H1 (cell line): Measurements from ENCODE around the gene DYRK1A. TPM values are rescaled to one million over a fixed set of nuclear protein-coding genes. Genes with fewer than 3 reads are reported as not detected.

Source experiments
- CTCF ChIA-PET: fragments of 300-600 bp; sonication (Branson Sonifier 250); formaldehyde crosslinking; loops from one replicate; lab custom pipeline; 2021; ENCODE audit not compliant: partially characterized antibody; lab: Charles Lee
- POLR2A ChIA-PET: fragments of 300-600 bp; sonication (Branson Sonifier 250); formaldehyde crosslinking; loops from one replicate; lab custom pipeline; 2021; ENCODE audit warnings: inconsistent platforms; ENCODE audit not compliant: partially characterized antibody; lab: Charles Lee
- DNase-seq, 2 experiments: peaks; one replicate each; pipeline versions ENCODE4 v3.0.0 to v3.0.0-alpha.2; 2010 to 2022; ENCODE audit warnings: low spot score in 2 of 2, low read depth in 1 of 2, mixed read lengths in 1 of 2
- FAIRE-seq: peaks from 2 replicates; lab custom pipeline; 2011; peaks lifted over from hg19 to GRCh38; lab: Jason Lieb, UNC
- H2AFZ ChIP-seq: 2 replicates; pipeline ENCODE4 v1.8.1; 2012; ENCODE audit warnings: low read length, inconsistent platforms
- H2AK5ac ChIP-seq: 2 replicates; pipeline ENCODE4 v1.6.1; 2013; ENCODE audit warnings: low read depth, low read length
- H2BK120ac ChIP-seq: replicated peaks from 2 replicates; pipeline ENCODE3; 2013; ENCODE audit warnings: low read depth, low read length, inconsistent platforms
- H2BK12ac ChIP-seq: 2 replicates; pipeline ENCODE4 v1.6.1; 2013; ENCODE audit warnings: low read depth, low read length
- H2BK15ac ChIP-seq: 2 replicates; pipeline ENCODE4 v1.6.1; 2013; ENCODE audit warnings: low read length
- H2BK20ac ChIP-seq: 2 replicates; pipeline ENCODE4 v1.6.1; 2013; ENCODE audit warnings: low read length
- H2BK5ac ChIP-seq: 2 replicates; pipeline ENCODE4 v1.6.1; 2013; ENCODE audit warnings: low read depth, low read length
- H3K14ac ChIP-seq: 2 replicates; pipeline ENCODE4 v1.6.1; 2013; ENCODE audit warnings: inconsistent platforms; ENCODE audit not compliant: insufficient read length
- H3K18ac ChIP-seq: 2 replicates; pipeline ENCODE4 v1.6.1; 2013; ENCODE audit warnings: low read length; ENCODE audit errors: extremely low read depth
- H3K23ac ChIP-seq: 2 replicates; pipeline ENCODE4 v1.6.1; 2013; ENCODE audit warnings: inconsistent platforms; ENCODE audit not compliant: insufficient read length
- H3K23me2 ChIP-seq: 2 replicates; pipeline ENCODE4 v1.6.1; 2013; ENCODE audit warnings: low read depth, low read length
- H3K27ac ChIP-seq: 2 replicates; pipeline ENCODE4 v1.6.1; 2011; ENCODE audit warnings: low read depth, low read length, inconsistent platforms
- H3K27me3 ChIP-seq, 4 experiments: replicated peaks in 1 of 4; 1 replicate in 1 of 4; 2 replicates in 3 of 4; pipeline versions ENCODE4 v1.6.1 to v1.8.1; 2011 to 2013; ENCODE audit warnings: low read length in 3 of 4, mild to moderate bottlenecking in 3 of 4, inconsistent platforms in 2 of 4, mixed read lengths in 2 of 4, moderate library complexity in 1 of 4; ENCODE audit not compliant: control insufficient read depth in 3 of 4, insufficient read depth in 3 of 4; ENCODE audit errors: extremely low read depth in 1 of 4
- H3K36me3 ChIP-seq, 4 experiments: 2 replicates each; pipeline versions ENCODE4 v1.6.1 to v1.8.1; 2011 to 2013; ENCODE audit warnings: mild to moderate bottlenecking in 4 of 4, low read length in 3 of 4, moderate library complexity in 2 of 4, control low read depth in 1 of 4, inconsistent platforms in 1 of 4; ENCODE audit not compliant: insufficient read depth in 4 of 4, control insufficient read depth in 2 of 4
- H3K4ac ChIP-seq: replicated peaks from 2 replicates; pipeline ENCODE3; 2013; ENCODE audit warnings: low read length, low read depth, mixed read lengths, inconsistent platforms; ENCODE audit not compliant: insufficient read length
- H3K4me1 ChIP-seq, 4 experiments: replicated peaks in 1 of 4; 1 replicate in 1 of 4; 2 replicates in 3 of 4; pipeline versions ENCODE4 v1.6.1 to v1.8.1; 2011 to 2013; ENCODE audit warnings: low read length in 3 of 4, inconsistent platforms in 2 of 4, mixed read lengths in 1 of 4; ENCODE audit not compliant: insufficient read depth in 4 of 4, control insufficient read depth in 3 of 4
- H3K4me2 ChIP-seq, 2 experiments: 2 replicates each; pipeline versions ENCODE4 v1.6.1 to v1.8.1; 2011 to 2013; ENCODE audit warnings: low read depth in 2 of 2, low read length in 2 of 2, control low read depth in 1 of 2, inconsistent platforms in 1 of 2, mild to moderate bottlenecking in 1 of 2; ENCODE audit not compliant: insufficient read depth in 1 of 2
- H3K4me3 ChIP-seq, 4 experiments: fragments of 200-600, 300-600 bp in 1 of 4; sonication (generic), shearing (Covaris generic), sonication (Bioruptor Twin) in 1 of 4; 2 replicates each; pipeline versions ENCODE4 v1.5.1 to v1.8.1; 2011 to 2016; ENCODE audit warnings: low read length in 4 of 4, low read depth in 3 of 4, control low read depth in 2 of 4, inconsistent platforms in 2 of 4, mild to moderate bottlenecking in 2 of 4, mixed read lengths in 1 of 4, moderate library complexity in 1 of 4; ENCODE audit not compliant: insufficient read depth in 2 of 4; ENCODE audit errors: extremely low read depth in 1 of 4
- H3K56ac ChIP-seq: replicated peaks from 2 replicates; pipeline ENCODE3; 2013; ENCODE audit warnings: low read depth, mild to moderate bottlenecking, mixed read lengths, low read length, inconsistent platforms; ENCODE audit not compliant: insufficient read length
- H3K79me1 ChIP-seq: 2 replicates; pipeline ENCODE4 v1.6.1; 2013; ENCODE audit warnings: low read depth, low read length, control low read depth
- H3K79me2 ChIP-seq, 2 experiments: 2 replicates each; pipeline versions ENCODE4 v1.6.1 to v1.8.1; 2012 to 2013; ENCODE audit warnings: low read length in 2 of 2, mild to moderate bottlenecking in 2 of 2, inconsistent platforms in 1 of 2; ENCODE audit not compliant: insufficient read depth in 2 of 2, control insufficient read depth in 1 of 2
- H3K9ac ChIP-seq, 4 experiments: replicated peaks in 1 of 4; 1 replicate in 1 of 4; 2 replicates in 3 of 4; pipeline versions ENCODE4 v1.6.1 to v1.8.1; 2011 to 2013; ENCODE audit warnings: low read depth in 3 of 4, low read length in 3 of 4, control low read depth in 2 of 4, mild to moderate bottlenecking in 2 of 4, moderate library complexity in 2 of 4, inconsistent platforms in 1 of 4; ENCODE audit errors: extremely low read depth in 1 of 4
- H3K9me3 ChIP-seq, 2 experiments: 2 replicates each; pipeline versions ENCODE4 v1.6.1 to v1.8.1; 2012 to 2013; ENCODE audit warnings: mild to moderate bottlenecking in 2 of 2, moderate library complexity in 2 of 2, control low read depth in 1 of 2, inconsistent platforms in 1 of 2, low read depth in 1 of 2, low read length in 1 of 2, mixed read lengths in 1 of 2; ENCODE audit not compliant: insufficient read depth in 2 of 2
- H4K20me1 ChIP-seq, 2 experiments: replicated peaks in 1 of 2; 2 replicates each; pipeline versions ENCODE3 to v1.8.1; 2011 to 2013; ENCODE audit warnings: inconsistent platforms in 2 of 2, low read length in 2 of 2, mild to moderate bottlenecking in 1 of 2; ENCODE audit not compliant: insufficient read depth in 2 of 2, control insufficient read depth in 1 of 2
- H4K5ac ChIP-seq: 2 replicates; pipeline ENCODE4 v1.6.1; 2013; ENCODE audit warnings: low read length, low read depth, mixed read lengths, inconsistent platforms; ENCODE audit not compliant: insufficient read length
- H4K8ac ChIP-seq: 2 replicates; pipeline ENCODE4 v1.8.0; 2013; ENCODE audit warnings: mild to moderate bottlenecking, moderate library complexity, low read length, inconsistent platforms; ENCODE audit not compliant: insufficient read depth; ENCODE audit errors: extremely low read depth
- H4K91ac ChIP-seq: replicated peaks from 2 replicates; pipeline ENCODE3; 2013; ENCODE audit warnings: low read length, mixed read lengths, inconsistent platforms; ENCODE audit not compliant: insufficient read length
- CHD1 ChIP-seq: IDR thresholded peaks from 2 replicates; pipeline ENCODE4 v1.6.1; 2012; ENCODE audit warnings: low read depth, low read length, improper control_type of control experiment
- CHD2 ChIP-seq: IDR thresholded peaks from 2 replicates; pipeline ENCODE4 v1.6.1; 2012; ENCODE audit warnings: low read length, improper control_type of control experiment
- GABPA ChIP-seq: IDR thresholded peaks from 2 replicates; pipeline ENCODE4 v1.6.1; 2011; ENCODE audit warnings: mild to moderate bottlenecking, low read length, moderate library complexity, borderline replicate concordance; ENCODE audit not compliant: insufficient read depth
- GTF2F1 ChIP-seq: IDR thresholded peaks from 2 replicates; pipeline ENCODE4 v1.6.1; 2012; ENCODE audit warnings: low read depth, low read length, improper control_type of control experiment, borderline replicate concordance
- POLR2AphosphoS5 ChIP-seq: IDR thresholded peaks from 2 replicates; pipeline ENCODE4 v1.6.1; 2011; ENCODE audit warnings: low read depth, low read length
- SIRT6 ChIP-seq: IDR thresholded peaks from one replicate; pipeline ENCODE4 v1.7.1; 2012; ENCODE audit warnings: low read length, inconsistent platforms
- SP1 ChIP-seq: IDR thresholded peaks from 2 replicates; pipeline ENCODE4 v1.6.1; 2011; ENCODE audit warnings: low read depth, low read length
- SP2 ChIP-seq: IDR thresholded peaks from 2 replicates; pipeline ENCODE4 v1.6.1; 2012; ENCODE audit warnings: mild to moderate bottlenecking, low read length, inconsistent platforms
- SRF ChIP-seq: IDR thresholded peaks from 2 replicates; pipeline ENCODE4 v1.6.1; 2011; ENCODE audit warnings: mild to moderate bottlenecking, low read depth, low read length, moderate library complexity
- WGBS, 2 experiments: shearing (Covaris generic) in 1 of 2; methylation state at CpG; one replicate each; pipeline versions ENCODE4 v1.1.6 to v1.1.7; 2013 to 2015; ENCODE audit warnings: low lambda C conversion rate in 2 of 2, mixed read lengths in 2 of 2, inconsistent platforms in 1 of 2, low coverage in 1 of 2, missing lambda C conversion rate in 1 of 2; ENCODE audit not compliant: insufficient replicate concordance in 2 of 2, insufficient coverage in 1 of 2, insufficient read length in 1 of 2; ENCODE audit errors: extremely low coverage in 1 of 2, missing lambda C conversion rate in 1 of 2; 5-methylcytosine and 5-hydroxymethylcytosine counted together
- polyA plus RNA-seq, 7 experiments: library from polyadenylated mRNA; depleted of rRNA in 3 of 7; stranded (reverse) in 5 of 7; unstranded in 2 of 7; fragments of >200 nt in 5 of 7; fragments of 200-250 nt in 2 of 7; gene quantifications; 1 replicate in 5 of 7; 2 replicates in 1 of 7; 4 replicates in 1 of 7; pipeline versions ENCODE4 v1.2.1 to v1.2.3, GENCODE V29; 2011 to 2013; ENCODE audit warnings: missing spikeins in 2 of 7, mixed read lengths in 2 of 7
- total RNA-seq: library from RNA; stranded (reverse); fragmentation: NEBNext Ultra II Directional; extraction: Animal tissue kit (Norgen Biotek cat#: 25700); gene quantifications from 2 replicates; pipeline ENCODE4 v1.2.1, GENCODE V29; 2021
- TF ChIP-seq, protein P1 (sequence below): IDR thresholded peaks from 2 replicates; pipeline ENCODE4 v1.6.1; 2011; ENCODE audit warnings: low read depth, mild to moderate bottlenecking, low read length; ENCODE audit not compliant: insufficient read depth
- TF ChIP-seq, protein P2 (sequence below), 3 experiments: IDR thresholded peaks; 1 replicate in 2 of 3; 2 replicates in 1 of 3; pipeline versions ENCODE4 v1.5.1 to v1.6.1; 2011; ENCODE audit warnings: low read length in 3 of 3, mild to moderate bottlenecking in 3 of 3, inconsistent platforms in 2 of 3, low read depth in 1 of 3, moderate library complexity in 1 of 3; ENCODE audit not compliant: insufficient read depth in 1 of 3; ENCODE audit errors: control extremely low read depth in 1 of 3

The DYRK1A gene
- total and polyA plus RNA-seq, 2 of the 8 experiments (the other 6 are each of a cell fraction or from before 2014, with no cell fraction given): 61.1 to 62.2 TPM

DNA sequence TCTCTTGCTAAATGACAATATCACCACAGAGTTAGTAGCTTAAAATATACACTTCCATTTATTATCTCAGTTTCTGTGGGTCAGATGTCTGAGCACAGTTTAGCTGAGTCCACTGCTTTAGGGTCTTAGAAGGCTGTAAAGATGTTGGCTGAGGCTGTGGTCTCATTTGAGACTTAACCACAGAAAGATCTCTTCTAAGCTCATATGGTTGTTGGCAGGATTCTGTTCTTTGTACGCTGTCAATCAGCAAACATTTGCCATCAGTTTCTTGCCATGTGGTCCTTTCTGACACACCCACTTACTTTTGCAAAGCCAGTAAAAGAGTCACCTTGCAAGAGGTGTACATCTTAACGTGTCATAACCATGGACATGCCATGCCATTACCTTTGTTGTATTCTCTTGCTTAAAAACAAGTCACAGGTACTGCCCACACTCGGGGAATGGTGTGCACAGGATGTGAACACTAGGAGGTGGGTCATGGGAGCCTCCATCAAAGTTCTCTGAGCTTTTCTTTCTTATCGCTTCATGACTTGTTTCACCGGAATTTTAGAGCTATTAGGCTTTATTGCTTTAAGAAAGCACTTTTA is 18.7 kb downstream of the DYRK1A start:
- Histone ChIP-seq H3K4ac (no peak overlapping the region), H3K27ac (no peak overlapping the region), H4K91ac (no peak overlapping the region), H3K56ac (no peak overlapping the region), H3K9ac (no peak overlapping the region), H3K23ac (no peak overlapping the region), H3K4me2 (no peak overlapping the region), H3K18ac (no peak overlapping the region), H3K14ac (no peak overlapping the region), H2BK5ac (no peak overlapping the region), H2BK20ac (no peak overlapping the region), H2AK5ac (no peak overlapping the region), H4K5ac (no peak overlapping the region), H3K23me2 (no peaks in the 10 kb centered on the region), H3K36me3 (no peaks in the 10 kb centered on the region), H3K4me1 (peaks cover 2 to 11% (median 9%) of the 10 kb centered on the region in 4 experiments; a peak in 4 of 7 replicates), H3K27me3 (peaks cover 0 to 2% (median 0%) of the 10 kb centered on the region in 4 experiments; a peak in 1 of 7 replicates), H2AFZ (no peak overlapping the region), H3K9me3 (no peaks in the 10 kb centered on the region), H2BK120ac (no peak overlapping the region), H3K4me3 (no peak overlapping the region), H2BK15ac (no peak overlapping the region), H4K20me1 (peaks cover 45 to 49% of the 10 kb centered on the region in 2 experiments), H3K79me1 (peaks cover 5% of the 10 kb centered on the region), H2BK12ac (no peak overlapping the region), H3K79me2 (peaks cover 72 to 99% of the 10 kb centered on the region in 2 experiments), H4K8ac (no peak overlapping the region)
- FAIRE-seq: no peak
- no peak for DNase-seq
- ChIA-PET CTCF (interaction anchor here (0.6 to 4.9 kb wide), 5 partner anchors 8 to 82 kb away, joined by 3 to 16 read pairs (median 3); no protein-coding TSS in a partner anchor), POLR2A (interaction anchor here (0.9 to 3.7 kb wide), 5 partner anchors 8 to 125 kb away, joined by 3 to 9 read pairs (median 5); no protein-coding TSS in a partner anchor)
- WGBS, 2 experiments: 92% methylated on average over 5 of the region's 5 CpGs; no CpG with 5 or more reads in 1 of the 2 experiments
- no peak for TF ChIP-seq POLR2AphosphoS5
- TF ChIP-seq, protein P1, sequence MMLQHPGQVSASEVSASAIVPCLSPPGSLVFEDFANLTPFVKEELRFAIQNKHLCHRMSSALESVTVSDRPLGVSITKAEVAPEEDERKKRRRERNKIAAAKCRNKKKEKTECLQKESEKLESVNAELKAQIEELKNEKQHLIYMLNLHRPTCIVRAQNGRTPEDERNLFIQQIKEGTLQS: no peak
- TF ChIP-seq SRF: no peak
- no peak for TF ChIP-seq GTF2F1
- no peak for TF ChIP-seq CHD1
- TF ChIP-seq CHD2: no peak
- TF ChIP-seq SP2: no peak
- TF ChIP-seq GABPA: no peak
- no peak for TF ChIP-seq SP1
- TF ChIP-seq SIRT6: no peak
- TF ChIP-seq, protein P2, sequence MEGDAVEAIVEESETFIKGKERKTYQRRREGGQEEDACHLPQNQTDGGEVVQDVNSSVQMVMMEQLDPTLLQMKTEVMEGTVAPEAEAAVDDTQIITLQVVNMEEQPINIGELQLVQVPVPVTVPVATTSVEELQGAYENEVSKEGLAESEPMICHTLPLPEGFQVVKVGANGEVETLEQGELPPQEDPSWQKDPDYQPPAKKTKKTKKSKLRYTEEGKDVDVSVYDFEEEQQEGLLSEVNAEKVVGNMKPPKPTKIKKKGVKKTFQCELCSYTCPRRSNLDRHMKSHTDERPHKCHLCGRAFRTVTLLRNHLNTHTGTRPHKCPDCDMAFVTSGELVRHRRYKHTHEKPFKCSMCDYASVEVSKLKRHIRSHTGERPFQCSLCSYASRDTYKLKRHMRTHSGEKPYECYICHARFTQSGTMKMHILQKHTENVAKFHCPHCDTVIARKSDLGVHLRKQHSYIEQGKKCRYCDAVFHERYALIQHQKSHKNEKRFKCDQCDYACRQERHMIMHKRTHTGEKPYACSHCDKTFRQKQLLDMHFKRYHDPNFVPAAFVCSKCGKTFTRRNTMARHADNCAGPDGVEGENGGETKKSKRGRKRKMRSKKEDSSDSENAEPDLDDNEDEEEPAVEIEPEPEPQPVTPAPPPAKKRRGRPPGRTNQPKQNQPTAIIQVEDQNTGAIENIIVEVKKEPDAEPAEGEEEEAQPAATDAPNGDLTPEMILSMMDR (IDR thresholded peaks at IDR 0.05; ENCODE audit: control extremely low read depth in 1 of 3, insufficient read depth in 1 of 3, low read depth in 1 of 3, low read length in 3 of 3): no peak
